ENCODE data around the gene VPS51.

VPS51 gene

GRCh38 chr11:65072631-65072966 lies 23.4 kb upstream of the VPS51 start:
- no peak for DNase-seq (ENCODE audit: low spot score)

GRCh38 chr11:65077451-65077850 lies 18.6 kb upstream of the VPS51 start:
- DNase-seq (ENCODE audit: low spot score): no peak

- peak; percentile 73 for DNase-seq (ENCODE audit: low spot score)
Observed at GRCh38 chr11:65078151-65078550, 17.9 kb upstream of the VPS51 start.

GRCh38 chr11:65078786-65079342 lies 17.1 kb upstream of the VPS51 start:
- DNase-seq (ENCODE audit: low spot score): no peak

- DNase-seq (ENCODE audit: low spot score): no peak
Observed at GRCh38 chr11:65083134-65083833, 12.7 kb upstream of the VPS51 start.

GRCh38 chr11:65083834-65084597 lies 12.0 kb upstream of the VPS51 start, which contains the start of the genes CDCA5 and ZFPL1:
TSS of gene CDCA5 (minus strand) at chr11:65084040. CDS start at chr11:65083978, 62 bp downstream.
TSS of gene ZFPL1 (plus strand) at chr11:65084222. CDS start at chr11:65084699, 477 bp downstream.
- DNase-seq (ENCODE audit: low spot score): peak; percentile 95

- no peak for DNase-seq (ENCODE audit: low spot score)
Observed at GRCh38 chr11:65084598-65085375, 11.2 kb upstream of the VPS51 start.

GRCh38 chr11:65085446-65085845 lies 10.6 kb upstream of the VPS51 start:
- no peak for DNase-seq (ENCODE audit: low spot score)

- DNase-seq (ENCODE audit: low spot score): no peak
Observed at GRCh38 chr11:65086809-65087208, 9.2 kb upstream of the VPS51 start.

GRCh38 chr11:65087216-65087615 lies 8.8 kb upstream of the VPS51 start:
- DNase-seq (ENCODE audit: low spot score): no peak

GRCh38 chr11:65087827-65088226 lies 8.2 kb upstream of the VPS51 start:
- DNase-seq (ENCODE audit: low spot score): no peak

- DNase-seq (ENCODE audit: low spot score): no peak
Observed at GRCh38 chr11:65089621-65090020, 6.4 kb upstream of the VPS51 start.

GRCh38 chr11:65090628-65091027 lies 5.4 kb upstream of the VPS51 start:
- no peak for DNase-seq (ENCODE audit: low spot score)

GRCh38 chr11:65095427-65095826 lies 587 bp upstream of the VPS51 start:
- DNase-seq (ENCODE audit: low spot score): no peak

- no peak for DNase-seq (ENCODE audit: low spot score)
Observed at GRCh38 chr11:65096926-65097325, 912 bp downstream of the VPS51 start.

GRCh38 chr11:65100674-65101350 lies 4.8 kb downstream of the VPS51 start:
- no peak for DNase-seq (ENCODE audit: low spot score)

GRCh38 chr11:65102142-65103095 lies 6.4 kb downstream of the VPS51 start:
- DNase-seq (ENCODE audit: low spot score): no peak

GRCh38 chr11:65103476-65103875 lies 7.5 kb downstream of the VPS51 start:
- DNase-seq (ENCODE audit: low spot score): no peak

GRCh38 chr11:65104628-65105027 lies 8.6 kb downstream of the VPS51 start:
- no peak for DNase-seq (ENCODE audit: low spot score)

- DNase-seq (ENCODE audit: low spot score): no peak
Observed at GRCh38 chr11:65107078-65107477, 11.1 kb downstream of the VPS51 start.
